HL-60/S4 treated with retinoic acid at 250 ng/mL for 4 days and 3 days (cell line): ENCODE results near the gene GATAD2B.
"Not testable (repeated sequence)": the region's sequence is repeated elsewhere in the genome, so short reads cannot be mapped to it uniquely, and the experiment has no call there.

Experiments used
- in situ Hi-C: fragments of 300-500 bp; cut with MboI; formaldehyde crosslinking; loops from 2 replicates; pipeline ENCODE4 v1.7.0; 2022; ENCODE audit warnings: low sequenced_read_pairs

The GATAD2B gene

DNA sequence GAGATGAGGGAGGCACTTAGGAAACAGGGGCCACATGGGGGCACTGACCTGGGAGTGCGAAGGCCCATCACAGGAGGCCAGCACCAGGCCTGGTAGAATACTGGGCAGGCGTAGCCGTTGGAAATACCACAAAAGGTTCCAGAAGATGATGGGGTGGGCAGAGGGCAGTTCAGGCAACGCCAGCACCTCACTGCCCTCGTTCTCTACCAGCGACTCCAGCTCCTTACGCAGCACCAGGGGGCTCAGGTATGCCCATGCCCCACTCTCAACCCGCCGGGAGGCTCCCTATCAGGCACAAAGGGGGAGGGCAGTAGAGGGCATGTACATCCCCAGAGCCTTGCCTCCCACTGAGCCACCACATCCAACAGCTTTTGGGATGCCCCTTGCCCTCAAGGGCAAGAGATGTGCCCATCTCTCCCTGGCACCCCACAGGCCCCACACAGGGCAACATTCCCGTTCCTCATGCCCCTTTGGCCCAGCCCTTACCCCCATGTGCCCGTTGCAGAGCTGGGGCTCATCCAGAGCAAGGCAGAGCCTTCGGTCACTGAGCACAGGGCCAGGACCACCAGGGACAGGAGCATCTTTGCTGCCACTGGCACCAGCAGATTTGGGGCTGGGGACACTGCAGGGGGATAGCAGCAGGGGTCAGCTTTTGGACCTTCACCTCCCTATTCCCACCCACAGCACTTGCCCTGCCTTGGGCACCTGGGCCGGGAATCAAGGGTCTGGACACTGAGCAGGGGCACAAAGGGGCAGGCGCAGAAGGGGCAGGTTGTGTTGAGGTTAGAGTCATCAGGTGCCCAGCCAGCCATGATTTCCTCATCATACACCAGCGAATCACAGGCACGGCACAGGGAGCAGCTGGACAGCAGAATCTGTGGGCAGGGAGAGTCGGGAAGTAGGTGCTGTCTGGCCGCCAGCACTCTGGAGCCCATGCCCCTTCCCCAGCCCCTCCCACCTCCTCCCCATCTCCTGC is 9.7 kb upstream of the GATAD2B start:
- in situ Hi-C loops = loop anchor here (10.0 kb wide), 1 partner anchor 58 kb away; no protein-coding TSS in a partner anchor

DNA sequence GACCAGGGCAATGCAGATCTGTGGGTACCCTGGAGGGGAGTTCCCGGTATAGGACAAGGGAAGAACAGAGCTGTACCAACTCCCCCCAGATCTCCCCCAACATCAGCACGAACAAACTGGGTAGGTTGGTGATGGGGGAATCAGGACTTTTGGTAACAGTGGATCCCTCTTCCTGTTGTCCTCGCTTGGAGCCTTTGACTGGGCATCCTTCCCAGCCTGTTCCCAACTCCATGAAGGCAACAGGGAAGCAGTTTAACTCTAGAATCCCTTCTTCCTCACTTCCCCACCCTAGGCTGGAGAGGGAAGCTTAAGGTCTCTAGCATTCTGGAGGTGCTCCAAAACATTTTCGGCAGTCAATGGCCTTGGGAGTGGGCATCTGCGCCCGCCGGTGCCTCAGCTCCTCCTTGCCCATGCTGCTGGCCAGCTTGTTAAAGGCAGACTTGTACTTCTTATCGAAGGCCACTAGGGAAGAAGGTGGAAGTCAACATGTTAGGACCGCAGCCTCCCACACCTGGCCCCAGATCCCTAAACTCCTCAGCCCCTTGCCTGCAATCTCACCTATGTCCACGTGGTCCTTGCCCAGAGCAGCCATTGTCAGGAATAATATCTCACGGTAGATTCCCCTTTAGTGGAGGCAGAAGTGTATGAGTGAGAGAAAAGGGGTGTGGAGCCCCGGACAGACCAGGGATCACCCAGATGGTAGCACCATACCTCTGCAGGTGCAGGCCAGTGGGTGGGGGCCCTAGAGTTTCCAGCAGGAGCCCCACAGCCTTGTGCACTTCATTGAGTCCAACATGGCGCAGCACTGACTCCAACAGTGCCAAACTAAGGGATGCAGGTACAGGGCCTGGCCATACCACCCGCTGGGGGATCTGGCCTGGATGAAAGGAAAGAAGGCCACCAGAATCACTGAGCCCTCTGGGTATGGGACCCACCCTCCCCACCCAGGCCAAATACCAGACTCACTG is 7.5 kb upstream of the GATAD2B start:
- in situ Hi-C loops = loop anchor here (10.0 kb wide), 1 partner anchor 55 kb away; no protein-coding TSS in a partner anchor

DNA sequence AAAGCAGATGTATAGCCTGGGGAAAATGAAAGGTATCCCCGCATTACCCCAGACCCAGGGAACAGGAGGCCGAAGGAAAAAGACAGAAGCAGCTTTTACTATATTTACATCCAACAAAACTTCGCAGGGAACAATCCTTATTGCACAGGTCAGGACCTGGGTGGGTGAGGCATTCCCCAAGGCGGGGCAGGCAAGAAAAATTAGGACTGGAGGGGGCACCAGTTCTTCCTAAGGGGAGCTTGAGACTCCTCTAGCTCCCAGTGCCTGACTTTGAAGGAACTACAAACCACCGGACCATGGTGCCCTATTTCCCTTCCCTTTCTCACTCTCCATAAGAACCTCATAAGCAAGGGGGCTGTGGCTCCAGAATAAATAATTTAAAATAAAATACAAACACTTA is 6.7 kb upstream of the GATAD2B start:
- in situ Hi-C loops = no loop called here

DNA sequence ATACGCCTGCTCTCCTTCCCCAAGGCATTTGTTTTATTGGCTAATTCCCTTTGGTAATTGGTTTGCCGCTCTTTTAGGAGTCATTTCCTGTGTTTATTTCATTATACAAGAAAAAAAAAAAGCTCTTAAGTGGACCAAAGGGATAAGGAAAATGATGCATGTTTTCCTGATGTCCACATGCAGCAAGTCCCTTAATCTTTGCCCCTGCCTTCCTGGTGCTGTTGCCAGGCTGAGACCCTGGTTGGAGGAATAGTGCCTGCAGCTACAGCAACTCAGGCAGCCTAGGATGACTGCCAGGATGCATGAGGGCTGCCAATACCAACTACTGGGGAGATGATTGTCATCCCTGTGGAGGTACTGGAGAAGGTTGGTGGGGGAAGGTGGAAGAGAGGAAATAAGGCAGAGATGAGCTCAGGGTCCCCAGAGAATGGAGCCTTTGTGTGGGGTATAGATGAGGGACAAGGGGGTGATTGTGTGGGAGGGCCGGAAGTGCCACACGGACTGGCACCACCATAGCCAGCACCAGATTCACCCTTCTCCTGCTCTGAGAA is 6.1 kb upstream of the GATAD2B start:
- in situ Hi-C loops = no loop called here

DNA sequence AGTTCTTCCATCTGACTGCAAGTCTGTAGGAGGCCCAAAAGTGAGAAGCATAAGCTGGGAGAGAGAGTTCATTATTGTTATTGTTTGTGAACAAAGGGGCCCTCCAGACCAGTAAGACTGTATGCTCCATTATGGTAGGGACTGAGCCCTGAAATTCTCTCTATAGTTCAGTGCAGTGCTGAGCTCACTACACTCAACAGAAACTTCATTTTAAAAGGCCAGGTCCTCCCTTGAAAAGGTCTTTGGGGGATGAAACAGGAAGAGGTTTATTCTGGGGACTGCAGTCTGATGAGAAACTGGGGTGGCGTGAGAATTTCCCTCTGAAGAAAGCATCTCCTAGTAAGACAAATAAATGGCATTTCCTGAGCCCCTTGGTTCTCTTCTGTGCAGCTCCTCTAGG is 5.5 kb upstream of the GATAD2B start:
- in situ Hi-C loops = no loop called here

DNA sequence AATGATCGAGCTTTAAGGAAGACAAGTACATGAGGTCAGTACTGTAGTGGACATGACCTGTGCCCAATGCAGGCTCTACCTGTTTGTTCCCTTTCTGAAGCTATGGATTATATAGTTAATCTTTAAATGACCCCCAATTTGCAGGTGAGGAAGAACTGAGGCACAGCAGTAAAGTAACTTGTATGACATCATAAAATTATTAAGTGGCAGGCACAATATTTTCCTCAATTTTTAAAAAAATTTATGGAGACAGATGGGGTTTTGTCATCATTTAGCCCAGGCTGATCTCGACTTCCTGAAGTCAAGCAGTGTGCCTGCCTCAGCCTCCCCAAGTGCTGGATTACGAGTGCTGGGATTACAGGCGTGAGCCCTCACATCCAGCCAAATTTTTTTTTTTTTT is 3.6 kb upstream of the GATAD2B start:
- in situ Hi-C loops = no loop called here

DNA sequence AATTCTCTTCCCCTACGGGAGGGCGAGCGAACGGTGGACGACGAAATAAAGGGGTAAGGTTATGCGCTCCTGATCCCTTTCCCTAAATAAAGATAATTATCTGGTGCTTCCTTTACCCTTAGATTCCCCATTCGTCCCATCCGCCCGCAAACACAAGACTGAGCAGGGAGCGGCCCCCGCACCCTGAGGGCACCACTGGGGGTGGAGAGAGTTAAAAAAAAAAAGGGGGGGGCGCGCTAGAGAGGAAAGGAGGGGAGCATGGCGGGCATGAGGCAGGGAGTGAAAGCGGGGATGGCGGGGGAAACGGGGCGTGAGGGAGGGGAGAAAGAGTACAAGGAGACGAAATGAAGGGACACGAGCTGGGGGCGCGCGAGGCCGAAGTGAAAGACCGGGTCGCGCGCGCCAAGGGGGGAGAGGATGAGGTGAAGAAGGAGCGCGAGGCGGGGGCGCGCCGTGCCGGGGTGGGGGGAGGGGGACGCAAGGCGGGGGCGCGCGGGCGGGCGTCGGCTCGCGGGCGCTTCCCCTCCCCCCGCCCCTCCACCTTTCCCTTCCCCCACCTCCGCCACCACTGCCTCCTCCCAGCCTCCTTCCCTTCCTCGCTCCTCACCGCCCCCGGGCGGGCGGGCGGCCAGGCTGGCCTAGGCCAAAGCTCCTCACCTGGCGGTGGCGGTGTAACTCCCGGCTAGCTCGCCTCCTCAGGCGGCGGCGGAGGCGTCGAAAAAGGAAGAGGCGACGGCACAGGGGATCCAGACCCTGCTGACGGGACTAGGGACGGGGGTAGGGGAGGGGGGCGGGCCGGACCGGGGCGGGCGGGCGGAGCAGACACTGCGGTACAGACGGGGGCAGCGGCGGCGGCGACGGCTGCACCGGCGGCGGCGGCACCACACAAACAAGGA is 448 bp downstream of the GATAD2B start:
- in situ Hi-C loops = no loop called here

DNA sequence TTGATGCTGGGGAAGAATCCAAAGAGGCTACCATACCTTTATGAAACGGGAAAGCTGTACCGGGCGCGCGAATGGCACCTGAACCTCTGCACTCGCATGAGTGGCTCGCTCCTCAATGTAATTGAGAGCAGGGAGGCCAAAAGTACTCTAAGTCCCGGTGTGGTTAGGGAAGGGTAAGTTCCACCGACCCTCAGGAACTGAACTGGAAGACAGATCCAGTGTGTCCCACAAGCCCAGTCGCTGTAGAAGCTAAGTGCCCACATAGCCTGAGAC is 1.0 kb downstream of the GATAD2B start:
- in situ Hi-C loops = no loop called here

DNA sequence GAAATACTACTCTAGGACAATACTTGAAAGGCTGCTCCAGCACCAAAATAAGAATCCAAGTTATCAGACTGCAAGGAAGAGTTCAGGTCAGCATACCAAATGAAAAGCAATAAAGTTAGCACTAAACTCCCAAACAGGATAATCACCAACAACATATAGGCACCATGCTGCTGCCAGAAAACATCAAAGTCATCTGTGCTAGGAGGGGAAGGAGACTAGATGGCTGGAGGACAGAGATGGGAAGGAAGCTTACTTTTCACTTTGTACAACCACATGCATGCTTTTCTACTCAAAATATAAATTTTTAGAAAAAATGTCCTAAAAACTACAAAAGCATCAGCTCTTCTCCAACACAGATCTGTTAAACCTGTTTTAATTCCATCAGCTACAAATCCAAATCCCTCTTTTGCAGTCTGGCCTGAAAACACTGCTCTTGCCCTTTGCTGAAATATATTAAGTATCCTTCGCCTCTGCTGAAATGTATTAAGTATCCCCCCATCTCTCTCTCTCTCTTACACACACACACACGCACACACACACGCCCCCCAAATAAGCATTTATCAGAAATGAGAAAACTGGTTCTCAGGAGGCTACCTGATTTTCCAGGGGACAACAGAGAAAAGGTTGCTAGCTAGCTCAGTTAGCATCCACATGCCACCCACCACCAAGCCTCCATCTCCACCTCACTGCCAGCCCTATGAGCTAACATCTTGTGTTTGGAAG is 1.5 kb downstream of the GATAD2B start:
- in situ Hi-C loops = no loop called here

DNA sequence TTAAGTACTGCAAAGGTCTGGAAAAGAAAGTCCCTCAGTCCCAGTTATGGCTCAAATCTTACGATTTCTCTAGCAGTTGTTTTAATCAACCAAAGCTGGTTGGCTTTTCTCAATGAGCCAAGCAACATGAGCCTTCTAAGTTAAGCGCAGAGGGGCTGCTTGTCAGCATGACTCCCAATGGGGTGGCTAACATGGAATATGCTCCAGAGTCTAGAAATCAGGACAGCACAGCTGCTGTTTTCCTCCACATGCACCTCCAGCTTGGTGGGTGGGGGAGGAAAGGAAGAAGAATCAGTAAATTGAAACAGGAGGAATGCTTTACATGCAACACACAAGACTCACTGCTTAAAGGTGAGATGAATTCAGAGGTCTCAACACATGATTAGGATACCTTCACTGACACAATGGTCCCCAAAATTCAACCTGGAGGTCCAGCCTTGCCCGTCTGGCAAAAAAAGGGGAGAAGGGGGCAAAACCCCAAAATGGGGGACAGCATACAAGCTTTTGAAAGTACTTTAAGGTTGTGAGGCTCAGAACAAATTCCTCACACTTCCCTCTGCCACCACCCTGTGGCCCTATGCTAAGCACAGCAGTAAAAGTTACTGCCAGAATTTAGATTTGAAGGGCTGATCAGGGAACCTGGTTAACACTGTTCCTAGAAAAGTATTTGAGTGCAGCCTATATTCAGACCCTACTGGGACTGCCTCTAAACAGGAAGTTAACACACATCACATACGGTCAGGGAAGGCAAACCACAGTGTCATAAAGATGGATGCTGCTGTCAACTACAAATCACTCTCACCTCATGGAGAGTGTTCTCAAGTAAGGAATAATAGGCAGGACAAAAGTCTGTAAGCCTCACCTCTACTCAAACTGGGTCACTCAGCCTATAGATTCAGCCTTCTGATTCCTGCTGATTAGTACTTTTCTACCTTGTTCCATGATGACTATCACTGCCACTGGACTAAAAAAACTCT is 2.6 kb downstream of the GATAD2B start:
- in situ Hi-C loops = no loop called here

DNA sequence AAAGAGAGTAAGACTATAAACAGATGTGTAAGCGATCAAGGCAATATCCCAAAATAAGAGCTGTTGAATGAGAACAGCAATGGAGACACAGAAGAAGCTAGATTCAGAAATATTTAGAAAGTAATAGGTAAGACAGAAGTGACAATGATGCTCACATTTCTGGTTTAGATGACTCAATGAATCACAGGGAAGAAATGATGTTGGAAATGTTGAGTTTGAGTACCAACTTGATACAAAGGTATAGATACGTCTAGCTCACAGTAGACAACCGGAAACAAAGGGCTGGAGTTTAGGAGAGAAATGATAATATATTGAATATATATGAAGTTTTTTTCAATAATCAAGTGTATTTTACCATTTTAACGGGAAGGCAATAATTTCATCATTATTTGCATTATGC is 6.5 kb downstream of the GATAD2B start:
- in situ Hi-C loops = no loop called here

DNA sequence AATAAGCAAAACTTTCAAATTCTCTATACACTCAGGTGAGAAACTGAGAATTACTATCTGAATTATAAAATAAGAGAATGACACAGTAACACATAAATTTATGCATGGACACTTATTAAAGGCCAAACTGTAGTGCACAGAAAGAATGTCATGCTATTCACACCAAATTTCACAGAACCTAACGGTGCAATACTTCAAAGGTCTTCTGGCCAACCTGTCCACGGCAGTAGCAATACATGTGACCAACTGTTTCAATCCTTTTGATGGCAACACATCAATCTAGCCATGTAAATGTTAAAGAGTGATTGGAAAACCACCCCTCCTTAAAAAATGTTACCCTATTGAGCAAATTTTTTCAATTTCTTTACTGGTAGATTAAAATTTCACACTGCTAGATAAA is 10.4 kb downstream of the GATAD2B start:
- in situ Hi-C loops = no loop called here

DNA sequence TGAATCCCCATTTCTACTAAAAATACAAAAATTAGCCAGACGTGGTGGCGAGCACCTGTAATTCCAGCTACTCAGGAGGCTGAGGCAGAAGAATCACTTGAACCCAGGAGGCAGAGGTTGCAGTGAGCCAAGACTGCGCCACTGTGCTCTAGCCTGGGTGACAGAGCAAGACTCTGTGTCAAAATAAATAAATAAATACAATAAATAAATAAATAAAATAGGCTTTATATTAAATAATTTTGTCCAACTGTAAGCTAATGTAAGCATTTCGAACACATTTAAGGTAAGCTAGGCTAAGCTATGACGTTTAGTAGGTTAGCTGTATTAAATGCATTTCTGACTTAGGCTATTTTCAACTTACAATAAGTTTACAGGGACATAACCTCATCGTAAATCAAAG is 12.2 kb downstream of the GATAD2B start:
- in situ Hi-C loops = not testable (repeated sequence)

DNA sequence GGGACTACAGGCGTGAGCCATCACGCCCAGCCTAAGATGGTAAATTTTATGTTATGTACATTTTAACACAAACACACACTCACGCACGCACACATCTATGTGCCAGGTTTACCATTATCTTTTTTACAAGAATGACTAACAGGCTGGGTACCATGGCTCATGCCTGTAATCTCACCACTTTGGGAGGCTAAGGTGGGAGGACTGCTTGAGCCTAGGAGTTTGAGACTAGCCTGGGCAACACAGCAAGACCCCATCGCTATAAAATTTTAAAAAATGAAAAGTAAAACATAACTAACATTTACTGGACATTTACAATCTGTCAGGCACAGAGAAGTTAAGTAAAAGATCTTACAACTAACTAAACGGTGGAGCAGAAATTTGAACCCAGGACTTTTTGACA is 14.7 kb downstream of the GATAD2B start:
- in situ Hi-C loops = no loop called here

DNA sequence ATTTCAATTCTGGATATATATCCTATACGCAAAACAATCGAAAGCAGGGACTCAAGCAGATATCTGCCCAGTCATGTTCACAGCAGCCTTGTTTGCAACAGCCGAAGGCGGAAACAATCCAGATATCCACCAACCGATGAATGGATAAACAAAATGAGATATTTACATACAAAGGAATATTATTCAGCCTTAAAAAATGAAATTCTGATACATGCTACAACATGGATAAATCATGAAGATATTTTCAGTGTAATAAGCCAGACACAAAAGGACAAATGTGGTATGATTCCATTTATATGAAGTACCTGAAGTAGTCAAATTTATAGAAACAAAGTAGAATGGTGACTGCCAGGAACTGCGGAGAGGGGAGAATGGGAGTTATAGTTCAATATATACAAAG is 15.6 kb downstream of the GATAD2B start:
- in situ Hi-C loops = no loop called here

DNA sequence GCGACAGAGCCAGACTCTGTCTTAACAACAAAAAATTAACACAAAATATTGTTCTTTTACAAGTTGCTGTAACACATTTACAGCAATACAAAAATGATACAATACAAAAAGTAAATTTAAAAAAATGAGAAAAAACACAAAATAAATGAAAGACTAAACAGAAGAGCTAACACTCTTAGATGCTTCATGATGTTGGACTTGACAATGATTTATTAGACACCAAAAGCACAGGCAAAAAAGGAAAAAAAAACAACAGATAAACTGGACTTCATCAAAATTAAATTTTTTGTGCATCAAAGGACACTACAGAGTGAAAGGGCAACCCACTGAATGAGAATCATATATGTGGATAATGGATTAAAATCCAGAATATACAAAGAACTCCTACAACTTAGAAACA is 16.4 kb downstream of the GATAD2B start:
- in situ Hi-C loops = no loop called here

DNA sequence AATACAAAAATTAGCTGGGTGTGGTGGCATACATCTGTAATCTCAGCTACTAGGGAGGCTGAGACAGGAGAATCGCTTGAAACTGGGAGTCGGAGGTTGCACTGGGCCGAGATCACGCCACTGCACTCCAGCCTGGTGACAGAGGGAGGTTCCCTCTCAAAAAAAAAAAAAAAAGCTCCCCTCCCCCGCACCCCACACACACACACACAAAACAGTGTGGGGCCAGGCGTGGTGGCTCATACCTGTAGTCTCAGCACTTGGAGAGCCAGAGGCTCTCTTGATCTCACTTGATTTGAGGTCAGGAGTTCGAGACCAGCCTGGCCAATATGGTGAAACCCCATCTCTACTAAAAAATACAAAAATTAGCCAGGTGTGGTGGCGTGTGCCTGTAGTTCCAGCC is 16.9 kb downstream of the GATAD2B start:
- in situ Hi-C loops = not testable (repeated sequence)

DNA sequence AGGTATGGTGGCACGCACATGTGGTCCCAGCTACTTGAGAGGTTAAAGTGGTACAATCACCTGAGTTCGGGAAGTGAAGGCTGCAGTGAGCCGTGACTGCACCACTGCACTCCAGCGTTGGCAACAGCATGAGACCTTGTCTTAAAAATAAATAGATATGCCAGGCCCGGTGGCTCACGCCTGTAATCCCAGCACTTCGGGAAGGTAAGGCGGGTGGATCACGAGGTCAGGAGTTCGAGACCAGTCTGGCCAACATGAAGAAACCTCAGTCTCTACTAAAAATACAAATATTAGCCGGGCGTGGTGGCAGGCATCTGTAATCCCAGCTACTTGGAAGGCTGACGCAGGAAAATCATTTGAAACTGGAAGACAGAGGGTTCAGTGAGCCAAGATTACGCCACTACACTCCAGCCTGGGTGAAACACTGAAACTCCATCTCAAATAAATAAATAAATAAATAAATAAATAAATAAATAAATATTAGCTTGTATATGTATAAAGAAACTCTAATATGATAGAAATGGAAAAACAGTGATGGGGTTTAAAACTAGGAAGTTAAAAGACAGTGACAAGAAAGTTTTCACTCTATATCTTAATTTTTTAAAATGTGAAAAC is 18.8 kb downstream of the GATAD2B start:
- in situ Hi-C loops = no loop called here
